B cell (primary cell): ENCODE results near the gene MDFI.

Experiments used
- EZH2 ChIP-seq: IDR thresholded peaks from 2 replicates; pipeline ENCODE4 v1.6.1; 2012; ENCODE audit warnings: borderline replicate concordance, low read depth, mild to moderate bottlenecking, moderate library complexity, low read length; ENCODE audit not compliant: insufficient read depth, poor library complexity, severe bottlenecking
- TF ChIP-seq, protein P1 (sequence below): fragments of 200-600 bp; IDR thresholded peaks from one replicate; pipeline ENCODE4 v1.8.0; 2022; ENCODE audit warnings: antibody characterized with exemption, mild to moderate bottlenecking

DNA sequence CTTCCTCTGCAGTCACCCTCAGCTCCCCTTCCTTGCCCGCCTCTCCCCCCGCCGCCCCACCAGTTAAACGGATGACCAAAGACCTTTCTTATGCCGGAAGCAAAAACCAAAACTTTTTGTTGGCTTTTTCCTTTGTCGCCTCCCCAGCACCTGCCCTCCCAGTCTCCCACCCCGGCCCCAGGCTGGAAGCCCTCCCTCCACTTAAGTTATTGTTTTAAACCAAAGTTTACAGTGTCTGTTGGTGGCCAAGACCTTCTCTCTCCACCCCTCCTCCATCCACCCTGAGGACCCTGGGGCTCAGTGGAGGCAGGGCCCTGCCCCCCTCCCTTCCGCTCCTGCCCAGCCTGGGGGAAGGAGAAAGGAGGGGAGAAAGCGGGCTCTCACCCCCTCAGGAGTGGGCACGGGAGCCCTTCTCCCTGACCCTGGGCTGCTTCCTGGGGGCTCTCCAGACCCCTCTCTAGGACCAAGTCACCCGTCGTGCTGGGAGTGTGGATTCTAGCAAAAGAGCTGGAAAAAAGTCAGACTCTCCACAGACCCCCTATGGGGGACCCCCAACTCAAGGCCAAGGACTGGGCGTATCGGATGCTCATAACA lies 38.3 kb upstream of the MDFI start:
- TF ChIP-seq EZH2: no peak
- TF ChIP-seq, protein P1, sequence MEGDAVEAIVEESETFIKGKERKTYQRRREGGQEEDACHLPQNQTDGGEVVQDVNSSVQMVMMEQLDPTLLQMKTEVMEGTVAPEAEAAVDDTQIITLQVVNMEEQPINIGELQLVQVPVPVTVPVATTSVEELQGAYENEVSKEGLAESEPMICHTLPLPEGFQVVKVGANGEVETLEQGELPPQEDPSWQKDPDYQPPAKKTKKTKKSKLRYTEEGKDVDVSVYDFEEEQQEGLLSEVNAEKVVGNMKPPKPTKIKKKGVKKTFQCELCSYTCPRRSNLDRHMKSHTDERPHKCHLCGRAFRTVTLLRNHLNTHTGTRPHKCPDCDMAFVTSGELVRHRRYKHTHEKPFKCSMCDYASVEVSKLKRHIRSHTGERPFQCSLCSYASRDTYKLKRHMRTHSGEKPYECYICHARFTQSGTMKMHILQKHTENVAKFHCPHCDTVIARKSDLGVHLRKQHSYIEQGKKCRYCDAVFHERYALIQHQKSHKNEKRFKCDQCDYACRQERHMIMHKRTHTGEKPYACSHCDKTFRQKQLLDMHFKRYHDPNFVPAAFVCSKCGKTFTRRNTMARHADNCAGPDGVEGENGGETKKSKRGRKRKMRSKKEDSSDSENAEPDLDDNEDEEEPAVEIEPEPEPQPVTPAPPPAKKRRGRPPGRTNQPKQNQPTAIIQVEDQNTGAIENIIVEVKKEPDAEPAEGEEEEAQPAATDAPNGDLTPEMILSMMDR: no peak
